GM21526 (cell line): Measurements from ENCODE around the gene FLOT1.
"Not testable (repeated sequence)": the region's sequence is repeated elsewhere in the genome, so short reads cannot be mapped to it uniquely, and the experiment has no call there.

Experiments used
- ATAC-seq: cut with Tn5 transposase; IDR thresholded peaks from one replicate; pipeline ENCODE4 v1.9.1; 2021; ENCODE audit warnings: moderate library complexity; ENCODE audit not compliant: unreplicated experiment, low FRiP score

Gene FLOT1

DNA sequence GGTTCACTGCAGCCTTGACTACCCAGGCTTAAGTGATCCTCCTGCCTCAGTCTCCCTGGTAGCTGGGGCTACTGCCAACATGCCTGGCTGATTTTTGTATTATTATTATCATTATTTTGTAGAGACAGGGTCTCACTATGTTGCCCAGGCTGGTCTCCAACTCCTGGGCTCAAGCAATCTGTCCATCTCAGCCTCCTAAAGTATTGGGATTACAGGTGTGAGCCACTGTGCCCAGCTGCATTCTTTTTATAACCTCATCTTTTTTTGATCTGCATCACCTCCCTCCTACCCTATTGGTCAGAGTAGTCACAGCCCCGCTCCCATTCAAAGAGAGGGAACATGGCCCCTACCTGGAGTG, 25.4 kb upstream of the FLOT1 start:
- no peak for ATAC-seq

DNA sequence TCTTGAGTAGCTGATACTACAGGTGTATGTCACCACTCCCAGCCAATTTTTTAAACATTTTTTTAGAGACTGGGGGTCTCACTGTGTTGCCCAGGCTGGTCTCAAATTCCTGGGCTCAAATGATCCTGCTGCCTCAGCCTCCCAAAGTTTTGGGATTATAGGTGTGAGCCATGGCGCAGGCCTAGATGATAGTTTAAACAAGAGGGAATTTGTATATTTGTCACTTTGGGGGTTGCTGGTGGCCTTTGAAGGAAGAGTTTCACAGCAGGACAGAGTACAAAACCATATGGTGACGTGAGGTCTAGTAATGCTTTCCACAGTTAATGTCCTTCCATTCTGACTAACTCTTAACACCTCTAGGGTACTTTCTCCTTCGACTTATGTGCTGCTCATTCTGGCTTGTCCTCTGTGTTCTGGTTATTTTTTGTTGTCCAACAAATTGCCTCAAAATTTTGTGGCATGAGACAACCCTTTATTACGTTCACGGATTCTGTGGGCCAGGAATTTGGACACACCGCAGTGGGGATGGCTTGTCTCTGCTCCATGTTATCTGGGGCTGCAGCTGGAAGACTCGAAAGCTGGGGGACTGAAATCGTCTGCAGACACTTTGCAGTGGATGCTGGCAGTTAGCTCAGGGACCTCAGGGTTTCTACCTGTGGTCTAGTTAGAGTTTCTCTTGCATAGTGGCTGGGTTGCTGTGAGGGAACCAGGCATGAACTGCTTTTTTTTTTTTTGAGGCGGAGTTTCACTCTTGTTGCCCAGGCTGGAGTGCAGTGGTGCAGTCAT, 24.9 kb upstream of the FLOT1 start:
- ATAC-seq: no peak

DNA sequence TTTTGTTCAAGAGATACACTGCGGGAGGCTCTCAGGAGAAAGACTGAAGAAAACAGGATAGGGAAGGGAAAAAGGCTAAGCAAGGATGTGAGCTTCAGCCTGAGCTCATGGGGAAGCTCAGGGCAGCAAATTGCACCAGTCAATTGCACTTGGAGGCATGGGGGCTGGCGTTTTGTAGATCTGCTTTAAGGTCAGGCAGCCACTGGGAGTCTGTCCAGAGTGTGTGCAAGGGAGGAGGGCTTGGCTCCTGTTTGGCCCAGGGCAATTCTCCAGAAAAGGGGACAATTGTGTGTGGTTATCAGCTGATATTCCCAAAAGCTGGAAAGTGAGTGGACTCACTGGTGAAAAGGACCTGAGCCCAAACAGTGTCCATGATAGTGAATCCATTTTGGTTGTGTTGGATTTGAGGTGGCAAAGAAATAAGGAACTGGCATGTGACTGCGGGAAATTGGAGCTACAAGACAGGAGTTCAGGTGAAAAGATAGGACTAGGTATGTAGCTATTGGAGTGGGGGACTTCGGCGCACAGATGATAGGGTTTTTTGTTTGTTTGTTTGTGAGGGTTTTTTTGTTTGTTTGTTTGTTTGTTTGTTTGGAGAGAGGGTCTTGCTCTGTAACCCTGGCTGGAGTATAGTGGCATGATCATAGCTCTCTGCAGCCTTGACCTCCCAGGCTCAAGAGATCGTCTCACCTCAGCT, 24.1 kb upstream of the FLOT1 start:
- no peak for ATAC-seq

- not testable (repeated sequence) for ATAC-seq
Observed at GRCh38 chr6:30765495-30765894, 23.0 kb upstream of the FLOT1 start.

DNA sequence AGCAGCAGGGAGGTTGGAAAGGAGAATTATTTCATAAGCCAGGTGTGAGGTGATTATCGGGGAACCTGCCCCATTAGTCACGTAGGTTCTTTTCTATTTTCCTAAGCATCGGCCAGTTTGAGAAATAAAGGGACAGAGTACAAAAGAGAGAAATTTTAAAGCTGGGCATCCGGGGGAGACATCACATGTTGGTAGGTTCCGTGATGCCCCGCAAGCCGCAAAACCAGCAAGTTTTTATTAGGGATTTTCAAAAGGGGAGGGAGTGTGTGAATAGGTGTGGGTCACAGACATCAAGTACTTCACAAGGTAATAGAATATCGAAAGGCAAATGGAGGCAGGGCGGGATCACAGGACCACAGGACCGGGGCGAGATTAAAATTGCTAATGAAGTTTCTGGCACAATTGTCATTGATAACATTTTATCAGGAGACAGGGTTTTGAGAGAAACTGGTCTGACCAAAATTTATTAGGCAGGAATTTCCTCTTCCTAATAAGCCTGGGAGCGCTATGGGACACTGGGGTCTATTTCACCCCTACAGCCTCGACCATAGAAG, 22.1 kb upstream of the FLOT1 start:
- ATAC-seq: not testable (repeated sequence)

- no peak for ATAC-seq
Observed at GRCh38 chr6:30763618-30764489, 21.4 kb upstream of the FLOT1 start.

DNA sequence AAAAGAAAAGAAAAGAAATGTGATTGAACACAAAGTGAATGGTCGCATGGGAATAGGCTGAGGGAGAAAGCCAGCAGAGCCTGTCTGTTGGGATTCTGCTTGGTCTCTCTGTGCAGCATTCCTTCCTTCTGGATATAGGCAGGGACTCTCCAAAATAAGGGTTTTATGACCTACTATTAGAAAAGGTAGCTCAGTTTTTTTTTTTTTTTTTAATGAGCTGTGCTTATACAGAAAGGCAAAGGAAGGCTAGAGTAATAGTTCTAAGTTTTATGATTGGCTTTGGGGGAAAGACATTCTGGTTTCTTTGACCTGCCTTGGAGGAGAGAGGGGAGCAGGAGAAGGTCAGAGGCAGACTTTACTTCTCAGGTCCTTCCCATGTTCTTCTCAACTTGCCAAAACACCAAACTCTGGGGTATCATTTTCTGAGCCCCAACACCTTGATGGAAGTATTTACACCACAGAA, 20.7 kb upstream of the FLOT1 start:
- no peak for ATAC-seq

DNA sequence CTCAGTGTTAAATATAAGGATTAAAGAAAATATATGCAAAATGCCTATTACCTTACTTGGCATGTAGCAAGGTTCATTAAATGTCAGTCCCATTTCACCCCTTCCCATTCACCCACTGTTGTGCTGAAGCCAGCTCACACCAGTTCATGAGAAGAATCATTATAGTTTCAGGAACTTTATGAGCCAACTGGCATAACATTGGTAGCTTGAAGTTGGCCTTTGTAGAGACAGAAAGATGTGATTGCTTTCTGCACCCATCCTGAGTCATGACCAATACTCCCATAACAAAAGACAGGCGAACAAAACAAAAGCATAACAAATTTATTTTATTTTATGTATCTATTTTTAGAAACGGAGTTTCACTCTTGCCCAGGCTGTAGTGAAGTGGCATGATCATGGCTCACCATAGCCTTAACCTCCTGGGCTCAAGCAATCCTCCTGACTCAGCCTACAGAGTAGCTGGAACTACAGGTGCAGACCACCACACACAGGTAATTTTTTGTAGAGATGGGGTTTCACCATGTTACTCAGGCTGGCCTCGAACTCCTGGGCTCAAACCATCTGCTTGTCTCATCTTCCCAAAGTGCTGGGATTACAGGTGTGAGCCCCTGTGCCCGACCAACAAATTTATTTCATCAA, 19.4 kb upstream of the FLOT1 start:
- no peak for ATAC-seq

DNA sequence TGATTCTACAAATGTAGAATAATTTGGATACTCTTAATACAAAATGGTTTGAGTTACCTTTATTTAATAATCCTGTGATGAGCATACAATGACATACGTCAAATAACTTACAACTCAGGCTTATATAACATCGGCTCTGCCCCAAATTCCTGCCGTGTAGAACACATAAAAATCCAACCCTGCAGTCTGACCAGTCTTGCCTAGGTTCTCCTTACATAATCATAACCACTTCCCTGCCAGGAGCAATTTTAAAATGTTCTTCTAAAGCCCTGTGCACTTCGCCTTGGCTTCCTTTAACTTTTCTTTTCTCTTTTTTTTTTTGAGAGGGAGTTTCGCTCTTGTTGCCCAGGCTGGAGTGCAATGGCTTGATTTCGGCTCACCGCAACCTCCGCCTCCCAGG, 18.1 kb upstream of the FLOT1 start:
- no peak for ATAC-seq

DNA sequence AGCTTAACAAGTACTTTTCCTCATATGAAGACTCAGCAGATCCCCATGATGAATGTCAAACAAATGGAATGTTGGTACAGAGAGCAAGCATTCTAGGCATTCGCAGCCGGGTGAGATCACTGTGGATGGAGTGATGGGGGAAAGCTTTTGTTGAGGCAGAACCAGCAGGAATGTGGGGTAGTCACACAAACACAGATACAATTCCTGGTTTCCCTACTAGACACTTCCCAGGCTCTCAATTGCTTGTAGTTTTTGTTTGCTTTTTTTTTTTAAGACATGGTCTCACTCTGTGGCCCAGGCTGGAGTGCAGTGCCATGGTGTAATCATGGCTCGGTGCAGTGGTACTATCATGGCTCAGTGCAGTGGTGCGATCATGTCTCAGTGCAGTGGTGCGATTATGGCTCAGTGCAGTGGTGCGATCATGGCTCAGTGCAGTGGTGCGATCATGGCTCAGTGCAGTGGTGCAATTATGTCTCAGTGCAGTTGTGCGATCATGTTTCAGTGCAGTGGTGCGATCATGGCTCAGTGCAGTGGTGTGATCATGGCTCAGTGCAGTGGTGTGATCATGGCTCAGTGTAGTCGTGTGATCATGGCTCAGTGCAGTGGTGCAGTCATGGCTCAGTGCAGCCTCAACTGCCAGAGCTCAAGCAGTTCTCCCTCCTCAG, 17.2 kb upstream of the FLOT1 start:
- ATAC-seq: no peak

GRCh38 chr6:30757261-30757904, 14.9 kb upstream of the FLOT1 start:
- ATAC-seq: no peak

GRCh38 chr6:30756405-30757003, 14.0 kb upstream of the FLOT1 start:
- not testable (repeated sequence) for ATAC-seq

DNA sequence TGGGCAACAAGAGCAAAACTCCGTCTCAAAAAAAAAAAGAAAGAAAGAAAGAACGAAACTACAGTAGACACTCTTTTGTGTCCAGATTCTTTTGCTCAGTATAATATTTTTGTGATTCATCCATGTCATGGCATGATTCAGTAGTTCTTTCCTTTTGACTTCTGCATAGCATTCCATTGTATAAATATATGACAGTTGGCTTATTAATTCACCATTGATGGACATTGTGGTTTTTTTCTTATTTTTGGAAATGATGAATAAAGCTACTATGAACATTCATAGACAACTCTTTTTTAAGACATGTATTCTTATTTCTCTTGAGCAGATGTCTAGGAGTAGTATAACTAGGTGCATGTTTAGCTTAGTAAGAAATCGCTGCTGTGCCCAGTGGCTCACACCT, 12.1 kb upstream of the FLOT1 start:
- no peak for ATAC-seq

GRCh38 chr6:30752157-30752927, 9.9 kb upstream of the FLOT1 start:
- no peak for ATAC-seq

GRCh38 chr6:30750379-30750668, 7.8 kb upstream of the FLOT1 start:
- ATAC-seq: no peak

- ATAC-seq: no peak
Observed at GRCh38 chr6:30749554-30750378, 7.3 kb upstream of the FLOT1 start.

- no peak for ATAC-seq
Observed at GRCh38 chr6:30748851-30749540, 6.5 kb upstream of the FLOT1 start.
